Measurements from ENCODE around the gene NBEAL2.

DNA sequence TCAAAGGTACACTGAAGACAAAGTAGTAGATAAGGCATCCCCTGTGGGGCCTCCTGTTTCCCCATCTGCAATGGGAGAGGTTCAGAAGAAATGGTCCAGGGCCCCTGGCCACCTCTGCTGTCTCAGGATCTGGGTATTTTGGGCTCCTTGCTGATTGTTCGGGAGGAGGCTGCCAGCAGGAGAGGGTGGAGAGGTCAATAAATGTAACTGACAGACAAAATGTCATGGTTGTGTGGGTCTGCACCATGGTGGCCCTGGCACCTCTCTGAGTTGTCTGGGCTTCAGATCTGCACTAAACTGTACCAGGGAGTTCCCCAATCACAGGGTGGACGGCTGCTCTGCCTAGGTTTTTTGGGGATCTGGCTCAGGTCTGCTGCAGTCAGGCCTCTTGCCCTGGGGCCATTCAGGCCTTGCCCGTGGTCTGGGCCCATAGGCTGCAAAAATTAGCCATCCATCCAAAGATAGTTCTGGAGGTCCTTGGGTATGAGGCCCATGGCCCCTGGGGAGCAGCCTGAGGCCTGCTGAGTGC is 7.4 kb downstream of the NBEAL2 start:
- TF ChIP-seq, protein P1, sequence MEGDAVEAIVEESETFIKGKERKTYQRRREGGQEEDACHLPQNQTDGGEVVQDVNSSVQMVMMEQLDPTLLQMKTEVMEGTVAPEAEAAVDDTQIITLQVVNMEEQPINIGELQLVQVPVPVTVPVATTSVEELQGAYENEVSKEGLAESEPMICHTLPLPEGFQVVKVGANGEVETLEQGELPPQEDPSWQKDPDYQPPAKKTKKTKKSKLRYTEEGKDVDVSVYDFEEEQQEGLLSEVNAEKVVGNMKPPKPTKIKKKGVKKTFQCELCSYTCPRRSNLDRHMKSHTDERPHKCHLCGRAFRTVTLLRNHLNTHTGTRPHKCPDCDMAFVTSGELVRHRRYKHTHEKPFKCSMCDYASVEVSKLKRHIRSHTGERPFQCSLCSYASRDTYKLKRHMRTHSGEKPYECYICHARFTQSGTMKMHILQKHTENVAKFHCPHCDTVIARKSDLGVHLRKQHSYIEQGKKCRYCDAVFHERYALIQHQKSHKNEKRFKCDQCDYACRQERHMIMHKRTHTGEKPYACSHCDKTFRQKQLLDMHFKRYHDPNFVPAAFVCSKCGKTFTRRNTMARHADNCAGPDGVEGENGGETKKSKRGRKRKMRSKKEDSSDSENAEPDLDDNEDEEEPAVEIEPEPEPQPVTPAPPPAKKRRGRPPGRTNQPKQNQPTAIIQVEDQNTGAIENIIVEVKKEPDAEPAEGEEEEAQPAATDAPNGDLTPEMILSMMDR (IDR thresholded peaks at IDR 0.05; ENCODE audit: control extremely low read depth in 1 of 3, insufficient read depth in 1 of 3, low read depth in 1 of 3, low read length in 3 of 3) = no peak
- TF ChIP-seq YY1 (IDR thresholded peaks at IDR 0.05; ENCODE audit: low read depth, low read length) (no peak), NANOG (IDR thresholded peaks at IDR 0.05; ENCODE audit: insufficient read depth, low read depth, low read length, poor library complexity, severe bottlenecking) (no peak), POLR2AphosphoS5 (IDR thresholded peaks at IDR 0.05; ENCODE audit: low read depth, low read length) (no peak), HDAC2 (IDR thresholded peaks at IDR 0.05; ENCODE audit: borderline replicate concordance in 1 of 2, low read depth in 2 of 2, low read length in 2 of 2) (no peak), TCF12 (IDR thresholded peaks at IDR 0.05; ENCODE audit: low read depth, low read length) (no peak), POLR2A (IDR thresholded peaks at IDR 0.05; ENCODE audit: control extremely low read depth in 1 of 2, low read depth in 2 of 2, low read length in 2 of 2) (no peak), RNF2 (IDR thresholded peaks at IDR 0.05; ENCODE audit: borderline replicate concordance, low read depth, low read length, missing control alignments, poor library complexity, severe bottlenecking) (no peak), EP300 (IDR thresholded peaks at IDR 0.05; ENCODE audit: borderline replicate concordance in 1 of 2, low read depth in 2 of 2, low read length in 2 of 2) (no peak), JUND (IDR thresholded peaks at IDR 0.05; ENCODE audit: low read length) (no peak)
